ENCODE data around the gene MEIS3.
A peak's percentile ranks its signal among the peaks of the same experiment; 100 is the strongest.

The MEIS3 gene

GRCh38 chr19:47435196-47435595 is 15.9 kb upstream of the MEIS3 start:
- no peak for DNase-seq

GRCh38 chr19:47434088-47434487 is 14.8 kb upstream of the MEIS3 start:
- no peak for DNase-seq

- DNase-seq, result no peak
Measured at GRCh38 chr19:47433121-47433520, 13.8 kb upstream of the MEIS3 start.

- DNase-seq, result no peak
Measured at GRCh38 chr19:47432499-47432898, 13.2 kb upstream of the MEIS3 start.

GRCh38 chr19:47432091-47432490 is 12.8 kb upstream of the MEIS3 start:
- DNase-seq, result no peak

GRCh38 chr19:47430041-47430802 is 10.9 kb upstream of the MEIS3 start:
- peak; percentile 34 for DNase-seq

GRCh38 chr19:47429140-47429793 is 9.9 kb upstream of the MEIS3 start:
- no peak for DNase-seq

GRCh38 chr19:47428177-47428894 is 9.0 kb upstream of the MEIS3 start:
- peak; percentile 100 for DNase-seq

- DNase-seq, result peak; percentile 69
Measured at GRCh38 chr19:47427241-47428176, 8.2 kb upstream of the MEIS3 start.

GRCh38 chr19:47423203-47423882 is 4.0 kb upstream of the MEIS3 start:
- DNase-seq, result no peak

- no peak for DNase-seq
Measured at GRCh38 chr19:47422417-47423163, 3.3 kb upstream of the MEIS3 start.

GRCh38 chr19:47421844-47422395 is 2.6 kb upstream of the MEIS3 start:
- peak; percentile 27 for DNase-seq

GRCh38 chr19:47421244-47421786 is 2.0 kb upstream of the MEIS3 start:
- no peak for DNase-seq

- no peak for DNase-seq
Measured at GRCh38 chr19:47419789-47420188, 462 bp upstream of the MEIS3 start.

GRCh38 chr19:47418692-47419029 is 666 bp downstream of the MEIS3 start:
- no peak for DNase-seq

- DNase-seq, result no peak
Measured at GRCh38 chr19:47417746-47418691, 1.3 kb downstream of the MEIS3 start.

GRCh38 chr19:47417107-47417745 is 2.1 kb downstream of the MEIS3 start:
- no peak for DNase-seq

GRCh38 chr19:47416643-47416985 is 2.7 kb downstream of the MEIS3 start:
- DNase-seq, result no peak

GRCh38 chr19:47415953-47416642 is 3.2 kb downstream of the MEIS3 start:
- DNase-seq, result no peak

All from EL (cell line).